Medulla oblongata (tissue), 1 donor: ENCODE measurements around the gene DIP2C.
"Not testable (repeated sequence)": the region's sequence is repeated elsewhere in the genome, so short reads cannot be mapped to it uniquely, and the experiment has no call there.

Experiments
- DNase-seq: peaks from one replicate; pipeline ENCODE4 v3.0.0-alpha.2; 2015; ENCODE audit errors: extremely low spot score

DIP2C gene

GRCh38 chr10:535952-536351 lies 153.5 kb downstream of the DIP2C start:
- DNase-seq: no peak

- DNase-seq: no peak
Measured at GRCh38 chr10:535051-535450, 154.4 kb downstream of the DIP2C start.

GRCh38 chr10:534047-534566 lies 155.4 kb downstream of the DIP2C start:
- DNase-seq: no peak

- no peak for DNase-seq
Measured at GRCh38 chr10:533611-534010, 155.9 kb downstream of the DIP2C start.

- no peak for DNase-seq
Measured at GRCh38 chr10:533186-533585, 156.3 kb downstream of the DIP2C start.

GRCh38 chr10:532331-532730 lies 157.1 kb downstream of the DIP2C start:
- DNase-seq: not testable (repeated sequence)

- DNase-seq: no peak
Measured at GRCh38 chr10:531541-531940, 157.9 kb downstream of the DIP2C start.

- no peak for DNase-seq
Measured at GRCh38 chr10:530717-531116, 158.8 kb downstream of the DIP2C start.

- no peak for DNase-seq
Measured at GRCh38 chr10:529468-530230, 159.8 kb downstream of the DIP2C start.

- no peak for DNase-seq
Measured at GRCh38 chr10:528173-529165, 161.0 kb downstream of the DIP2C start.

- no peak for DNase-seq
Measured at GRCh38 chr10:527416-527815, 162.1 kb downstream of the DIP2C start.

- no peak for DNase-seq
Measured at GRCh38 chr10:526651-527312, 162.7 kb downstream of the DIP2C start.

GRCh38 chr10:525565-526315 lies 163.7 kb downstream of the DIP2C start:
- DNase-seq: no peak

- no peak for DNase-seq
Measured at GRCh38 chr10:523925-524324, 165.5 kb downstream of the DIP2C start.

- no peak for DNase-seq
Measured at GRCh38 chr10:522350-522749, 167.1 kb downstream of the DIP2C start.

- DNase-seq: peak; percentile 84
Measured at GRCh38 chr10:521261-522250, 167.9 kb downstream of the DIP2C start.

GRCh38 chr10:520402-520787 lies 169.1 kb downstream of the DIP2C start:
- no peak for DNase-seq

GRCh38 chr10:519716-520401 lies 169.6 kb downstream of the DIP2C start:
- DNase-seq: no peak

GRCh38 chr10:519055-519715 lies 170.3 kb downstream of the DIP2C start:
- no peak for DNase-seq
